HG03108 (cell line): ENCODE data around the gene C1orf159.
A peak's percentile ranks its signal among the peaks of the same experiment; 100 is the strongest.

Experiments
- ATAC-seq: cut with Tn5 transposase; IDR thresholded peaks from one replicate; pipeline ENCODE4 v1.9.1; 2021; ENCODE audit warnings: moderate library complexity; ENCODE audit not compliant: unreplicated experiment

Gene C1orf159

GRCh38 chr1:1043411-1043810 lies 72.5 kb downstream of the C1orf159 start:
- ATAC-seq = no peak

DNA sequence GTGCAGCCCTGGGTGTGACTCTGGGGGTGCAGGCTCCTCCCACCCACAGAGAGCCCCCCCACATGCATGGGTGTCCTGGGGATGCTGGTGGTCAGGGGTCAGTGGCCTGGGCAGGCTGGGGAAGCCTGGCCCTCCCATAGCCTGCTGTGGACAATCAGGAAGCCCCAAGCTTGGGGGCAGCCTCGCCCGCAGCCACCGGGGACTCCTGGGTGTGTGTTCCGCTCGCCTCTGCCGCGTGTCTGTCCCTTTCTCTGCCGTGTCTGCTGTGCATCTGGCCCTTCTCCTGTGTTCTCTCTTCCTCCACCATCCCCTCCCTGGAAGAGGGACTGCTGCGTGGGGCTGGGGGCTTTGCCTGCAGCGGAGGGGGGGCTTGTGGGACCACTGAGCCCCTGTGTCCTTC lies 73.1 kb downstream of the C1orf159 start:
- no peak for ATAC-seq

DNA sequence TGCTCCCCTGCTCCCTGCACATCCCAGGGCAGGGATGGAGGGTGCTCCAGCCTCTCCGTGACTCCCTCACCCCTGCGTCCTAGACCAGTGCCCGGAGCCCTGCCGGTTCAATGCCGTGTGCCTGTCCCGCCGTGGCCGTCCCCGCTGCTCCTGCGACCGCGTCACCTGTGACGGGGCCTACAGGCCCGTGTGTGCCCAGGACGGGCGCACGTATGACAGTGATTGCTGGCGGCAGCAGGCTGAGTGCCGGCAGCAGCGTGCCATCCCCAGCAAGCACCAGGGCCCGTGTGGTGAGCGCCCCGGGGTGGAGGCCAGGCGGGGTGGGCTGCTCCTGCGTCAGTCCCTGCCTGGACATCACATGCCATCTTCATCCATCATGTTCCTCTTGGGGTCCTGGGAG lies 74.0 kb downstream of the C1orf159 start:
- no peak for ATAC-seq

GRCh38 chr1:1041092-1041523 lies 74.8 kb downstream of the C1orf159 start:
- no peak for ATAC-seq

- peak; percentile 33 for ATAC-seq
Measured at GRCh38 chr1:1040004-1040991, 75.6 kb downstream of the C1orf159 start.

- ATAC-seq = no peak
Measured at GRCh38 chr1:1039145-1039910, 76.6 kb downstream of the C1orf159 start.

GRCh38 chr1:1038694-1039093 lies 77.2 kb downstream of the C1orf159 start:
- peak; percentile 45 for ATAC-seq

DNA sequence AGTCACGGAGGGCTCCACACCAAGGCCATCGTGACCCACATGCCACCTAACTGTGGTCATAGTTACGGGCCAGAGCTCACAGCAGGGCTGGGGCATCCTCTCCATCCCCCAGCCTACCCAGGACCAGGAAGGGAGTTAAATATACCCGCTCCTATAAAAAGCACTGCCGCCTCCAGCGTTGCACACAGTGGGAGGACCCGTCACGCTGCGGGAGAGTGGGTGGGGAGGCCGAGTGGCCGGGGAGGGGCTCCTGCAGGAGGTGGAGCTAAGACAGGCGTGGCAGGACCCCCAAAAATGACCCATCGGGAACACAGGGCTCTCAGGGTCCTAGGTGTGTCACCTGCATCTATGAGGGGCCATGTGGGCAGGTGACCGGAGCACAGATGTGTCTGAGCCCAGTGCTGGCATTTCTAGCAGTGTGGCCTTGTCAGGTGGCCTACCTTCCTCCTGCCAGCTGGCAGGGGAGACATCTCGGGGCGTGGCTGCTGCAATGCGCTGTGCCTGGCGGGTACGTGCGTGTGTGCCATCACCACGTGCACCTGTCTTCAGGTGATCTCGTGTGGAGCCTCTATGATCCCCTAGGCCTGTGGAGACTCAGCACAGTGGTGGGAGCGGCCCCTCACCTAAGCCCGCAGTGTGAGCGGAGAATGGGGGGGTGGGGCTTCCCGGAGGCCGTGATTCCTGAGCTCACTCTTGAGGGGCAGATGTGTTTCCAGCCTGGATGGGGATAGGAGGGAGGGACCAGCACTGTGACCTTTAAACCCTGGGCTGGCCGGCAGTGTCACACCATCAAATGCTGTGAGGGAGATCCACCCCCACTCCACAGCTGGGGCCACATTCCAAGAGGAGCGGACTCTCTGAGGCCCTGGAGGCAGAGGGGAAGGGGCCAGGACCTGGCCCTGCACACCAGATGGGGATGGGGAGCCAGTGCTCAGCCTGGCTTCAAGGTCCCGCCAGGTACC lies 78.2 kb downstream of the C1orf159 start:
- no peak for ATAC-seq

DNA sequence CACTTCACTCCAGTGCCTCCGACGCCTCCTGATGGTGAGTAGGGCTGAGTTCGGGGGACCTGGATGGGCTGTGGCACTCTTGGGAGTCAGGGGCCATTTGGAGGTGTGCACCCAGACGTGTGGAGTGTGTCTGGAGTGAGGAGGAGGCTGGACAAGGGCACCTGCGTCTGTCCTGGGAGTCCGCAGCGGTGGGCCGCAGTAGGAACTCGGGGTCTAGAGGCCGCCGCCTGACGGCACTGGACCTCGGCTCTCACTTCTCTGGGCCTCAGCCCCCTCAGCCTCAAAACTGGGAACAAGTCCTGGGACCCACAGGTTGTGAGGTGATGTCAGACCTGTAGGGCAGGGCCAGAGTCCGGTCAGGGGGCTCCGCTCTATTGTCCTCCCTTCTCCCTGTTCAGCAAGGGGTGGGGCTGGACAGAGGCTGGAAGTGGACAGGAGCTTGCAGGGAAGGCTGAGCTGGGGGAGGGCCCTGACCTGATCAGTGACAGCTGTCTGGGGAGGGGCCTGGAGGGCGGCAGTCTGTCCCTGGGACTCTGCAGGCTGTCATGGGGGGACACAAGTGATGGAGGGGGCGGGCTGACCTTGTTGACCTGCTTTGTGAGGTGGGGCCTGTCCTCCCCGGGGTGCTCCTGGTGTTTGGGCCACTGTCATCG lies 80.5 kb downstream of the C1orf159 start:
- ATAC-seq = no peak

- no peak for ATAC-seq
Measured at GRCh38 chr1:1034439-1034781, 81.5 kb downstream of the C1orf159 start.

DNA sequence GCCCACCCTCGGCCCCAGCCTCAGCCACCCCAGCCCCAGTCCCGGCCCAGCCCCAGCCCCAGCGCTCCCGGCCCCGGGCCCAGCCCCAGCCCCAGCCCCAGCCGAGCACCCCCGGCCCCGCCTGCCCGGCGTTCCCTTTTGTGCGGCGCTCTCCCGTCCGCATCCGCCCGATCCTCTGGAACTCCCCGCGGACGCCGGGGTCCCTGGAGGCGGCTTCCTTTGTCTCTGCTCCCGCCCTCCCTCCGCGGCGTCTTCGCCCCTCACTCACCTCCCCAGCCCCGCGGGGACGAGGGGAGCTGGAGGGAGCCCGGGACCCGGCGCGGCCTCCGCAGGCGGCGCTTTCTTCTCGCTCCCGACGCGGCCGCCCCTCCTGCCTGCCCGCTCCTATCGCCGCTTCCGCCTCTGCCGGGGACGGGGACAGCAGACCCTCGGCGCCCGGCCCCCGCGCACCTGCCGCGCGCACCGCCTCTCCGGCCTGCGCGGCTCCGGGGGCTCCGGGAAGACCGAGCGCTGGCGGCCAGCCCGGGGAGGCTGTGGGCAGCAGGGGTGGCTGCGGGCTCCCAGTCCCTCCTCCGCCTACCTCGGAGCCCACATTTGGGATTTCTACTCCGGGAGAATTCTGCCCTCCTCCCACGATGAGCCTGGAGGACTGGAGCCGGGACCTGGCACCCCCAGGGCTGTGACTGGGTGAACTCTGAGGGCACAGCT lies 82.0 kb downstream of the C1orf159 start:
- ATAC-seq = no peak

DNA sequence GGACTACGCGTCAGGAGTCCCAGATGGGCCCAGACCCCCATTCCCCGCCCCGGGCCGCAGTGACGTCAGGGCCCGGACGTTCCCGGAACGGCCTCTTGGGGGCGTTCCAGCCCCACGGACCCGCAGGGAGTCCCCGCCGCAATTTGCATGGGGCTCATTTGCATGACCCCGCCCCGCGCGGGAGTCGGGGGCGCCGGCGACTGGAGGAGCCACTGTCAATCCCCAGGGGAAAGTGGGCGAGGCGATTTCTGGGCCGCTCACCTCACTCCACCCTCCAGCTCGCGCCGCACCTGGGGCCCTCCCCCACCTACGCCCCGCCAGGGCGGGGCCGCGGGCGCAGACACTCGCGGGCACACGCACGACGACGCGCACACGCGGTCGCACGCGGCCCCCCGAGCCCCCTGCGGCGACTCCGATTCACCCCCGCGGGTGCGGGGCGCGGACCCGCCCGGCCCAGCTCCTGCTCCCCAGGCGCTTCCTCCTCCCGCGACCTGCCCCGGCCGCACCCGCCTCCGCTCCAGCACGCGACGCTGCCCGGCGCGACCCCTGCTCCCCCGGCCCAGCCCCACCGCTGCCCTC lies 82.8 kb downstream of the C1orf159 start:
- ATAC-seq = peak; percentile 82

GRCh38 chr1:1032424-1032823 lies 83.5 kb downstream of the C1orf159 start:
- no peak for ATAC-seq
